Measurements from ENCODE around the gene ANXA7. TPM values are rescaled to one million over a fixed set of nuclear protein-coding genes. Genes with fewer than 3 reads are reported as not detected.

ANXA7 gene
- total RNA-seq, 1 experiment from 2014 or later = 151 TPM

DNA sequence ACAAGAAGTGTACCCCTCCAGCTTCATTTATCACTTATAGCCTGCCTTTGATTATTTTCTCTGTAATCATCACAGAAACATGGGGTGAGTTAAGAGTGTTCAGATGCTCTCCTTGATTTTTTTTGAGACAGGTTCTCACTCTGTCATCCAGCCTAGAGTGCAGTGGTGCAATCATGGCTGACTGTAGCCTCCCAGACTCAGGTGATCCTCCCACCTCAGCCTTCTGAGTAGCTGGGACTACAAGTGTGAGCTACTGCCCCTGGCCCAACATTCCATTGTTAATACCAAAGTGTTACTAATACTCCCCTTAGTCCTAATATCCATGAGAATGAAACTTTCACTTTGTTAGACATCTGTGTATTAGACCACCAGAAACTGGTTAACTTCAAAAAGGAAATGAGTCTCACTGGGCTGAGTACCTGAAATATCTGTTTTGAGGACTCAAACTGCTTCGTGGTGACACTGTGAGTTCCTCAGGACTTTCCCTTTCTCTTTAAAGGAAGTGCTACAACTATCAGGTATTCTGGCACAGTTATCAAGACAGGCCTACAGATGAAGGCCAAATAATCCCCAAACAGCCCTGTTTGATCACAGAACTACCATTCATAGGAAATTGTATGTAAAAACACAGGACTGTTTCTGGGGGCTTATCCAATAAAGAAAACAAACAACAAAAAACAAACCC, 34.7 kb downstream of the ANXA7 start:
- H3K27ac ChIP-seq (ENCODE audit: low read depth, low read length, poor library complexity, severe bottlenecking) = no peak overlapping the region
- H3K9me3 ChIP-seq (ENCODE audit: low read depth, low read length, poor library complexity, severe bottlenecking) = no peaks in the 10 kb centered on the region
- H3K4me3 ChIP-seq (ENCODE audit: low read depth, low read length, poor library complexity, severe bottlenecking) = no peak overlapping the region
- POLR2A ChIA-PET (ENCODE audit: low non-redundant PET) = no interaction called here
- H3K4me1 ChIP-seq (ENCODE audit: insufficient read depth, low read length, poor library complexity, severe bottlenecking) = no peaks in the 10 kb centered on the region
- intact Hi-C loops (cut with micrococcal nuclease; ENCODE audit: unreplicated experiment) = no loop called here
- H3K27me3 ChIP-seq (replicated peaks; ENCODE audit: insufficient read depth, low read depth, low read length, poor library complexity) = no peaks in the 10 kb centered on the region
- H3K36me3 ChIP-seq (ENCODE audit: insufficient read depth, low read length, poor library complexity, severe bottlenecking) = peaks cover 82% of the 10 kb centered on the region
- no peak for TF ChIP-seq EZH2 (IDR thresholded peaks at IDR 0.05; ENCODE audit: borderline replicate concordance, low read depth, low read length, poor library complexity, severe bottlenecking)
- TF ChIP-seq, protein P1, sequence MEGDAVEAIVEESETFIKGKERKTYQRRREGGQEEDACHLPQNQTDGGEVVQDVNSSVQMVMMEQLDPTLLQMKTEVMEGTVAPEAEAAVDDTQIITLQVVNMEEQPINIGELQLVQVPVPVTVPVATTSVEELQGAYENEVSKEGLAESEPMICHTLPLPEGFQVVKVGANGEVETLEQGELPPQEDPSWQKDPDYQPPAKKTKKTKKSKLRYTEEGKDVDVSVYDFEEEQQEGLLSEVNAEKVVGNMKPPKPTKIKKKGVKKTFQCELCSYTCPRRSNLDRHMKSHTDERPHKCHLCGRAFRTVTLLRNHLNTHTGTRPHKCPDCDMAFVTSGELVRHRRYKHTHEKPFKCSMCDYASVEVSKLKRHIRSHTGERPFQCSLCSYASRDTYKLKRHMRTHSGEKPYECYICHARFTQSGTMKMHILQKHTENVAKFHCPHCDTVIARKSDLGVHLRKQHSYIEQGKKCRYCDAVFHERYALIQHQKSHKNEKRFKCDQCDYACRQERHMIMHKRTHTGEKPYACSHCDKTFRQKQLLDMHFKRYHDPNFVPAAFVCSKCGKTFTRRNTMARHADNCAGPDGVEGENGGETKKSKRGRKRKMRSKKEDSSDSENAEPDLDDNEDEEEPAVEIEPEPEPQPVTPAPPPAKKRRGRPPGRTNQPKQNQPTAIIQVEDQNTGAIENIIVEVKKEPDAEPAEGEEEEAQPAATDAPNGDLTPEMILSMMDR (conservative IDR thresholded peaks at IDR 0.05; ENCODE audit: low read depth, low read length) = no peak
- no peak for DNase-seq (ENCODE audit: low spot score)
- CTCF ChIA-PET = no interaction called here
- no TSS peak for BruUV-seq (replicated peaks)

DNA sequence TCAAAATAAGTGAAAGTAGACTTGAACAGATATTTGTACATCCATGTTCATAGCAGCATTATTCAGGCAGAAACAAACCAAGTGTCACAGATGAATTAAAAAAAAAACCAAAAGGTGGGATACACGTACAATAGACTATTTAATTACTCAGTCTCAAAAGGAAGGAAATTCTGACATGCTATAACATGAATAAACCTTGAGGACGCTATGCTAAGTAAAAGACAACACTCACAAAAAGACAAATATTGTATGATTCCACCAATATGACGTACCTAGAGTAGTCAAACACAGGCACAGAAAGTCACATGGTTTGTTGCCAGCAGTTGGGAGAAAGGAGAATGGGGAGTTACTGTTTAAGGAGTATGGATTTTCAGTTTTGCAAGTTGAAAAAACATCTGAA, 37.2 kb downstream of the ANXA7 start:
- ChIA-PET CTCF (no interaction called here), POLR2A (ENCODE audit: low non-redundant PET) (no interaction called here)
- Histone ChIP-seq H3K36me3 (ENCODE audit: insufficient read depth, low read length, poor library complexity, severe bottlenecking) (peaks cover 66% of the 10 kb centered on the region), H3K27ac (ENCODE audit: low read depth, low read length, poor library complexity, severe bottlenecking) (no peak overlapping the region), H3K4me3 (ENCODE audit: low read depth, low read length, poor library complexity, severe bottlenecking) (no peak overlapping the region), H3K4me1 (ENCODE audit: insufficient read depth, low read length, poor library complexity, severe bottlenecking) (no peaks in the 10 kb centered on the region), H3K9me3 (ENCODE audit: low read depth, low read length, poor library complexity, severe bottlenecking) (no peaks in the 10 kb centered on the region), H3K27me3 (replicated peaks; ENCODE audit: insufficient read depth, low read depth, low read length, poor library complexity) (no peaks in the 10 kb centered on the region)
- DNase-seq (ENCODE audit: low spot score) = no peak
- BruUV-seq (replicated peaks) = no TSS peak
- no peak for TF ChIP-seq EZH2 (IDR thresholded peaks at IDR 0.05; ENCODE audit: borderline replicate concordance, low read depth, low read length, poor library complexity, severe bottlenecking)
- TF ChIP-seq, protein P1 (conservative IDR thresholded peaks at IDR 0.05; ENCODE audit: low read depth, low read length) = no peak
- intact Hi-C loops (cut with micrococcal nuclease; ENCODE audit: unreplicated experiment) = no loop called here

GRCh38 chr10:73368238-73368637, 45.6 kb downstream of the ANXA7 start:
- H3K27ac ChIP-seq (ENCODE audit: low read depth, low read length, poor library complexity, severe bottlenecking) = no peak overlapping the region
- H3K4me1 ChIP-seq (ENCODE audit: insufficient read depth, low read length, poor library complexity, severe bottlenecking) = no peaks in the 10 kb centered on the region
- no peak overlapping the region for H3K4me3 ChIP-seq (ENCODE audit: low read depth, low read length, poor library complexity, severe bottlenecking)
- POLR2A ChIA-PET (ENCODE audit: low non-redundant PET) = no interaction called here
- H3K36me3 ChIP-seq (ENCODE audit: insufficient read depth, low read length, poor library complexity, severe bottlenecking) = peaks cover 4% of the 10 kb centered on the region
- TF ChIP-seq, protein P1 (conservative IDR thresholded peaks at IDR 0.05; ENCODE audit: low read depth, low read length) = no peak
- TF ChIP-seq EZH2 (IDR thresholded peaks at IDR 0.05; ENCODE audit: borderline replicate concordance, low read depth, low read length, poor library complexity, severe bottlenecking) = no peak
- intact Hi-C loops (cut with micrococcal nuclease; ENCODE audit: unreplicated experiment) = no loop called here
- H3K9me3 ChIP-seq (ENCODE audit: low read depth, low read length, poor library complexity, severe bottlenecking) = no peaks in the 10 kb centered on the region
- no peak for DNase-seq (ENCODE audit: low spot score)
- BruUV-seq (replicated peaks) = no TSS peak
- CTCF ChIA-PET = no interaction called here
- H3K27me3 ChIP-seq (replicated peaks; ENCODE audit: insufficient read depth, low read depth, low read length, poor library complexity) = no peaks in the 10 kb centered on the region
